GM23338 (cell line): ENCODE measurements around the gene POTEC. TPM values are rescaled to one million over a fixed set of nuclear protein-coding genes. Genes with fewer than 3 reads are reported as not detected.
"Not testable (repeated sequence)": the region's sequence is repeated elsewhere in the genome, so short reads cannot be mapped to it uniquely, and the experiment has no call there.

ENCODE experiments used
- ATAC-seq: fragments of 200-7000 bp; cut with Tn5 transposase; 3 replicates; pipeline ENCODE4 v1.9.1; 2020
- DNase-seq: peaks from one replicate; pipeline ENCODE4 v3.0.0-alpha.2; 2015; ENCODE audit warnings: low spot score
- H2AFZ ChIP-seq: fragments of 200-600 bp; sonication (generic); 2 replicates; pipeline ENCODE4 v1.8.0; 2016; ENCODE audit warnings: antibody characterized with exemption, mild to moderate bottlenecking, moderate library complexity
- H3F3A ChIP-seq: fragments of 200-600 bp; sonication (generic); replicated peaks from 2 replicates; pipeline ENCODE4 v1.8.0; 2017; ENCODE audit warnings: antibody characterized with exemption, mixed run types, low read depth
- H3K27ac ChIP-seq: fragments of 200-600 bp; sonication (generic); 2 replicates; pipeline ENCODE4 v1.6.1; 2016; ENCODE audit warnings: low read depth
- H3K27me3 ChIP-seq: fragments of 200-600 bp; sonication (generic); 2 replicates; pipeline ENCODE4 v1.8.0; 2016; ENCODE audit warnings: mild to moderate bottlenecking, mixed run types, moderate library complexity; ENCODE audit not compliant: insufficient read depth
- H3K36me3 ChIP-seq: fragments of 200-600 bp; sonication (generic); 2 replicates; pipeline ENCODE4 v1.8.0; 2016; ENCODE audit warnings: mild to moderate bottlenecking; ENCODE audit not compliant: insufficient read depth
- H3K4me1 ChIP-seq: fragments of 200-600 bp; sonication (generic); 2 replicates; pipeline ENCODE4 v1.8.0; 2016; ENCODE audit warnings: mild to moderate bottlenecking, moderate library complexity; ENCODE audit not compliant: insufficient read depth
- H3K4me2 ChIP-seq: fragments of 200-600 bp; sonication (generic); 2 replicates; pipeline ENCODE4 v1.7.1; 2017; ENCODE audit warnings: mixed run types
- H3K4me3 ChIP-seq: fragments of 200-600 bp; sonication (generic); 2 replicates; pipeline ENCODE4 v1.6.1; 2016; ENCODE audit warnings: mixed run types
- H3K79me2 ChIP-seq: fragments of 200-600 bp; sonication (generic); replicated peaks from 2 replicates; pipeline ENCODE4 v1.8.0; 2017; ENCODE audit warnings: mild to moderate bottlenecking; ENCODE audit not compliant: insufficient read depth
- H3K9me2 ChIP-seq: fragments of 200-600 bp; sonication (generic); 2 replicates; pipeline ENCODE4 v1.8.0; 2017; ENCODE audit not compliant: insufficient read depth
- H4K20me1 ChIP-seq: fragments of 200-600 bp; sonication (generic); replicated peaks from 2 replicates; pipeline ENCODE4 v1.8.0; 2017; ENCODE audit warnings: mild to moderate bottlenecking; ENCODE audit not compliant: insufficient read depth
- H3K27ac Mint-ChIP-seq: 2 replicates; pipeline ENCODE4 v1.8.0; 2020; ENCODE audit warnings: inconsistent platforms, mild to moderate bottlenecking, moderate library complexity, mixed read lengths
- H3K27me3 Mint-ChIP-seq: 3 replicates; pipeline ENCODE4 v1.8.0; 2022; ENCODE audit warnings: low read depth, mild to moderate bottlenecking, moderate library complexity, mixed read lengths, inconsistent platforms; ENCODE audit not compliant: insufficient read depth, poor library complexity
- H3K36me3 Mint-ChIP-seq: 3 replicates; pipeline ENCODE4 v1.8.0; 2021; ENCODE audit warnings: low read depth, mild to moderate bottlenecking, inconsistent platforms, moderate library complexity, mixed read lengths
- H3K4me1 Mint-ChIP-seq: 3 replicates; pipeline ENCODE4 v1.8.0; 2020; ENCODE audit warnings: mild to moderate bottlenecking, inconsistent platforms, mixed read lengths
- H3K4me3 Mint-ChIP-seq: 3 replicates; pipeline ENCODE4 v1.8.0; 2021; ENCODE audit warnings: moderate library complexity, mild to moderate bottlenecking, inconsistent platforms, mixed read lengths
- H3K9me3 Mint-ChIP-seq: 3 replicates; pipeline ENCODE4 v1.8.0; 2020; ENCODE audit warnings: moderate library complexity, mild to moderate bottlenecking, inconsistent platforms, mixed read lengths
- polyA plus RNA-seq: library from polyadenylated mRNA; unstranded; fragments of >200 nt; fragmentation: Nextera tagmentation; extraction: Ambion mirVana; gene quantifications from 2 replicates; pipeline ENCODE4 v1.2.1, GENCODE V29; 2016
- total RNA-seq: library from RNA; depleted of rRNA; stranded (reverse); fragments of >200 nt; shearing (Covaris generic); gene quantifications from 2 replicates; pipeline ENCODE4 v1.2.3, GENCODE V29; 2014

The POTEC gene
- total and polyA plus RNA-seq, 2 experiments from 2014 or later, result not detected

- H3K27ac Mint-ChIP-seq, H3F3A ChIP-seq, H3K4me3 ChIP-seq, H3K36me3 Mint-ChIP-seq, H3K36me3 ChIP-seq, H3K4me3 Mint-ChIP-seq, DNase-seq, H3K27me3 Mint-ChIP-seq, H3K9me2 ChIP-seq, H3K27me3 ChIP-seq, ATAC-seq, H3K4me2 ChIP-seq, H3K4me1 ChIP-seq, H3K27ac ChIP-seq, H4K20me1 ChIP-seq, H3K79me2 ChIP-seq, H2AFZ ChIP-seq, H3K4me1 Mint-ChIP-seq: not testable (repeated sequence)
- peaks cover 20% of the 10 kb centered on the region for H3K9me3 Mint-ChIP-seq
Observed at GRCh38 chr18:14559502-14559901, 16.1 kb upstream of the POTEC start.

DNA sequence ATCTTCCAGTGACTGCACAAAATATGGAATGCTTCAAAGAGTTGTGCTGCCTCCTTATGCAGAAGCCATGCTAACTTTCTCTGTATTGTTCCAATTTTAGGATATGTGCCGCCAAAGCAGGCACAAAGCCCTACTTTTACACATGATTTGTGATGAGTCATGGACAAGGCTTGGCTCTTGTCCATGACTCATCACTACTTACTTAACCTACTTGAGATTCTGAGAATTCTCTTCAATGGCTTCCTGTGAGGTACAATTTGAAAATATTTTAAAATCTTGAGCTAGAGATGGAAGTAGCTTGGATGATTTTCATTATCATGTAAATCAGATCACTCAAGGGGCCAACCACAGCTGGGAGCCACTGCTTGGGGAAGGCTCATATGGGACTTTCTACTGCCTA, 11.7 kb downstream of the POTEC start:
- H3K4me2 ChIP-seq, H3K36me3 ChIP-seq, DNase-seq, H3K27ac ChIP-seq, H3K4me3 ChIP-seq, H3K9me2 ChIP-seq, H3K4me1 ChIP-seq, H4K20me1 ChIP-seq, H3K36me3 Mint-ChIP-seq, H3K27ac Mint-ChIP-seq, H3K27me3 Mint-ChIP-seq, H3K4me3 Mint-ChIP-seq, H3F3A ChIP-seq, H3K79me2 ChIP-seq, H3K4me1 Mint-ChIP-seq, H2AFZ ChIP-seq, ATAC-seq, H3K27me3 ChIP-seq: not testable (repeated sequence)
- H3K9me3 Mint-ChIP-seq, result peaks cover 16% of the 10 kb centered on the region

DNA sequence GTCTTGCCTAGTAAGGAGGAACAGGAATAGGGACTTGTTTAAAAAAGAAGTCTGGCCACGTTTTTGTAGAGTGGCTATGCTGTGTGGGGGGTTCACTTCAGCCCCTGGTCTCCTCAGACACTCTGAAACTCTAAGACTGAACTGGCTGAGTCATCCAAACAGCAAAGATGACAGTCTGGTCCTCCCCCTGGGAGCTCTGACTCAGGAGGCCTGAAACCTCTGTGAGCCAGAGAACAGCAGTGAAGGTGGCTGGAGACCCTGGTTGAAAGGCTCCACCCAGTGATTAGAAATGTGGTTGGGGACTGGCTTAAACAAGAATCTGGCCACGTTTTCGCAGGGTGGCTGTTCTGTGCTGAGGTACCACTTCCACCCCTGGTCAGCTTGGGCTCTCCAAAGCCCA, 32.7 kb downstream of the POTEC start:
- H3K4me2 ChIP-seq, H3K4me1 ChIP-seq, H3F3A ChIP-seq, ATAC-seq, H3K36me3 Mint-ChIP-seq, H3K4me1 Mint-ChIP-seq, H3K27me3 Mint-ChIP-seq, H3K27ac Mint-ChIP-seq, H3K4me3 ChIP-seq, H2AFZ ChIP-seq, DNase-seq, H4K20me1 ChIP-seq, H3K4me3 Mint-ChIP-seq, H3K27ac ChIP-seq, H3K36me3 ChIP-seq, H3K79me2 ChIP-seq, H3K9me2 ChIP-seq, H3K27me3 ChIP-seq: not testable (repeated sequence)
- peaks cover 12% of the 10 kb centered on the region for H3K9me3 Mint-ChIP-seq

DNA sequence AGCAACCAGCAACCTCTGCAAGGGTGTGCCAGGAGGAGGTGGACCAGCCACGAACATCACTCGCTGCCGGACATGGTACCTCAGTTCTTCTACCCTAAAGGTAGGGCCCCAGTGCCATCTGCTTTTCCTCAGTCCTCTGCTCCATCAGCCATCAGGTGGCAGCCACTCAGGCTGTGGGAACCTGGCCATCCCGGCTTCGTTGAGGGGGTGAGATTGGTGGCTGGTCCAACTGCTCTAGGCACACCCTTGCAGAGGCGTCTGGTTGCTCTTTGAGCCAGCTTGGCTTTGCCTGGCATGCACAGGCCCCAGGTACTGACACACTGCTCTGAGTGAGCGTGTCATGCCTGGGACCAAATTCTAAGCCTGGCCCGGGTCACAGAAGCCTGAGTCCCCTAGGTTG, 39.7 kb downstream of the POTEC start:
- not testable (repeated sequence) for H3K79me2 ChIP-seq, H3F3A ChIP-seq, H3K4me1 Mint-ChIP-seq, H3K27me3 Mint-ChIP-seq, H3K27me3 ChIP-seq, H3K4me2 ChIP-seq, H3K27ac ChIP-seq, H4K20me1 ChIP-seq, H3K27ac Mint-ChIP-seq, H3K4me1 ChIP-seq, DNase-seq, H3K4me3 Mint-ChIP-seq, H2AFZ ChIP-seq, H3K36me3 Mint-ChIP-seq, ATAC-seq, H3K9me2 ChIP-seq, H3K36me3 ChIP-seq, H3K4me3 ChIP-seq
- peaks cover 17% of the 10 kb centered on the region for H3K9me3 Mint-ChIP-seq

GRCh38 chr18:14501894-14502293, 41.5 kb downstream of the POTEC start:
- not testable (repeated sequence) for H3K9me3 Mint-ChIP-seq

DNA sequence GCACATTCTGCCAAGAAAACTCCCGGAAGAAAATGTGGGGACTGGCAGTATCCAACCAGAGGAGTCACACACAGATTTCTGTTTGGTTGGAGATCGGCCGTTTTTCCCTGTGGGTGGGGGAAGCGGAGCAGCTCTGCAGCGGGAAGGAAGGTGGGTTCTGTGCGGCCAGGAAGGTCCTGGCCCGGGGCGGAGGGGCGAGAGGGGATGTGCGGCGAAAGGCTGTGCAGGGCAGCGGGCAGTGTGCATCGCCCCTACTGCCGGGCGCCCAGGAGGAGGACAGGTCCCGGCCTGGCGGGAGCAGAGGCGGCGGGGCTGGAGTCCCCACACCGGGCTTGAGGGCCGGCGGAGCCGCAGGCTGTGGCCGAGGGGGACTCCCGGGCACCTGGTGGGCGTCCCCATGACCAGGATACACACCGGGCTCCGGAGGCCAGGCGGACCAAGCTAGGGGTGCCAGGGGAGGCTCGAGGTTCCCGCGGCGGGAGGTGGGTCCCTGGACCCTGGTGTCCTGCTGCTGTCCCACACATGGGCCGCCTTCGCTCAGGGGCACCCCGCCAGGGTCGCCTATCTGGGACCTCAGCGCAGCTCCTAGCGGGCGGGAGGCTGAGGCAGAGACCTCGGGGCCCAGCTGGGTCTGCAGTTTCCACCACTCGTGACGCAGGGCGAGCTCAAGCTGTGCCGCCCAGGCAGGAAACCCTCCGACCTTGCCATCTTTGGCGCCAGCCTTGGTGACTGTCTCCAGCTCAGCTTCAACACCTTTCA, 54.0 kb downstream of the POTEC start:
- not testable (repeated sequence) for H3K4me1 ChIP-seq, H3K36me3 Mint-ChIP-seq
- peak; percentile 2 for DNase-seq

More at GRCh38 chr18:14501894-14502293, 41.5 kb downstream of the POTEC start:
- not testable (repeated sequence) for H3K36me3 Mint-ChIP-seq, H2AFZ ChIP-seq, H3K27me3 ChIP-seq, H3K36me3 ChIP-seq, H3K27ac Mint-ChIP-seq, DNase-seq, H3K4me3 ChIP-seq, H4K20me1 ChIP-seq, H3K4me1 ChIP-seq, H3K4me3 Mint-ChIP-seq, ATAC-seq, H3F3A ChIP-seq, H3K9me2 ChIP-seq, H3K27me3 Mint-ChIP-seq, H3K4me2 ChIP-seq, H3K27ac ChIP-seq, H3K79me2 ChIP-seq, H3K4me1 Mint-ChIP-seq

GRCh38 chr18:14488789-14489188, 54.6 kb downstream of the POTEC start:
- H3K4me2 ChIP-seq, H3K79me2 ChIP-seq, H3K27me3 ChIP-seq, H3K27me3 Mint-ChIP-seq, H3K27ac Mint-ChIP-seq, H3K4me1 Mint-ChIP-seq, H3F3A ChIP-seq, H2AFZ ChIP-seq, H3K36me3 ChIP-seq, ATAC-seq, H3K36me3 Mint-ChIP-seq, H3K4me3 Mint-ChIP-seq, H3K4me1 ChIP-seq, H4K20me1 ChIP-seq, H3K9me2 ChIP-seq, H3K4me3 ChIP-seq, DNase-seq, H3K27ac ChIP-seq: not testable (repeated sequence)
- peaks cover 32% of the 10 kb centered on the region for H3K9me3 Mint-ChIP-seq

More for the DNA sequence above, 54.0 kb downstream of the POTEC start:
- not testable (repeated sequence) for H3F3A ChIP-seq, H3K4me3 ChIP-seq, H3K79me2 ChIP-seq, H3K27me3 ChIP-seq, H3K4me2 ChIP-seq, H2AFZ ChIP-seq, H4K20me1 ChIP-seq, H3K36me3 ChIP-seq, H3K27ac Mint-ChIP-seq, H3K27ac ChIP-seq, H3K27me3 Mint-ChIP-seq, H3K4me1 Mint-ChIP-seq, ATAC-seq, H3K4me3 Mint-ChIP-seq, H3K9me2 ChIP-seq
- peaks cover 35% of the 10 kb centered on the region for H3K9me3 Mint-ChIP-seq
